Muscle of leg (tissue), 11 donors: ENCODE results near the gene ZBTB20. TPM values are rescaled to one million over a fixed set of nuclear protein-coding genes. Genes with fewer than 3 reads are reported as not detected.

Source experiments
- DNase-seq: peaks from one replicate; pipeline ENCODE4 v3.0.0; 2013
- H3K27ac ChIP-seq: one replicate; pipeline ENCODE4 v1.5.1; 2013; ENCODE audit warnings: mild to moderate bottlenecking, low read length, control low read depth
- H3K27me3 ChIP-seq: one replicate; pipeline ENCODE4 v1.6.1; 2013; ENCODE audit warnings: low read length; ENCODE audit not compliant: control insufficient read depth, insufficient read depth
- H3K36me3 ChIP-seq: one replicate; pipeline ENCODE4 v1.6.1; 2013; ENCODE audit warnings: low read length; ENCODE audit not compliant: control insufficient read depth, insufficient read depth
- H3K4me1 ChIP-seq: one replicate; pipeline ENCODE4 v1.6.1; 2013; ENCODE audit warnings: low read length; ENCODE audit not compliant: control insufficient read depth, insufficient read depth
- H3K4me3 ChIP-seq: one replicate; pipeline ENCODE4 v1.5.1; 2013; ENCODE audit warnings: low read length, control low read depth
- H3K9me3 ChIP-seq: replicated peaks from 2 replicates; pipeline ENCODE4 v1.6.1; 2013; ENCODE audit warnings: low read depth, low read length; ENCODE audit not compliant: control insufficient read depth
- WGBS: methylation state at CpG from one replicate; pipeline ENCODE4 v1.1.5; 2013; ENCODE audit warnings: missing lambda C conversion rate; ENCODE audit not compliant: insufficient coverage; 5-methylcytosine and 5-hydroxymethylcytosine counted together
- polyA plus RNA-seq, 8 donors: library from polyadenylated mRNA; unstranded; fragments of 120-200 nt; gene quantifications; one replicate each; pipeline versions ENCODE4 v1.2.1 to v1.2.3, GENCODE V29; 2013; ENCODE audit warnings: inconsistent platforms in 1 of 8, low replicate concordance in 1 of 8; ENCODE audit not compliant: insufficient read length in 8 of 8, insufficient read depth in 1 of 8
- total RNA-seq: library from RNA; stranded (reverse); fragments of 120-200 nt; gene quantifications from one replicate; pipeline ENCODE4 v1.2.4, GENCODE V29; 2013

The ZBTB20 gene
- total and polyA plus RNA-seq, 9 donors: 1.0 to 16.6 (median 2.8) TPM

GRCh38 chr3:114841515-114841914, 305.6 kb downstream of the ZBTB20 start:
- no peak for DNase-seq
- H3K9me3 ChIP-seq: no peaks in the 10 kb centered on the region
- no peaks in the 10 kb centered on the region for H3K4me1 ChIP-seq
- no peaks in the 10 kb centered on the region for H3K36me3 ChIP-seq
- H3K27me3 ChIP-seq: no peaks in the 10 kb centered on the region
- H3K27ac ChIP-seq: no peak overlapping the region
- no peak overlapping the region for H3K4me3 ChIP-seq
- 88% methylated on average over 1 of the region's 1 CpG for WGBS

DNA sequence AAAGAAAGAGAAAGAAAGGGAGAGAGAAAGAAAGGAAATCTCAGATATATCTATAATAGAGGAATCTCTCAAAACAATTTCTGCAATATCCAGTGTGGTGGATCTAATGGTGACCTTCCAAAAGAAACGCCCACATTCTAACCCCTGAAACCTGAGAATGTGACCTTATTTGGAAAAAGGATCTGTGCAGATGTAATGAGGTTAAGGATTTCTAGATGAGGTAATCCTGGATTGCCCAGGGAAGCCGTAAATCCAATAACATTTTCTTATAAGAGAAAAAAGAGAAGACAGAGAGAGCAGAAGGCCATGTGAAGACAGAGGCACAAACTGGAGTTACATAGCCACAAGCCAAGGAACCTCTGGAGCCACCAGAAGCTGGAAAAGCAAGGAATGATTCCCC, 307.6 kb downstream of the ZBTB20 start:
- Histone ChIP-seq H3K9me3 (no peaks in the 10 kb centered on the region), H3K4me3 (no peak overlapping the region), H3K4me1 (no peaks in the 10 kb centered on the region), H3K27ac (no peak overlapping the region), H3K27me3 (no peaks in the 10 kb centered on the region), H3K36me3 (no peaks in the 10 kb centered on the region)
- peak; percentile 14 for DNase-seq
- no CpG with 5 or more reads among the region's 2 CpGs for WGBS

GRCh38 chr3:114838025-114838424, 309.1 kb downstream of the ZBTB20 start:
- no peaks in the 10 kb centered on the region for H3K27me3 ChIP-seq
- no CpG with 5 or more reads among the region's 2 CpGs for WGBS

GRCh38 chr3:114834175-114834940, 312.7 kb downstream of the ZBTB20 start:
- Histone ChIP-seq H3K27ac (no peak overlapping the region), H3K9me3 (no peaks in the 10 kb centered on the region), H3K36me3 (no peaks in the 10 kb centered on the region), H3K4me1 (no peaks in the 10 kb centered on the region), H3K27me3 (no peaks in the 10 kb centered on the region), H3K4me3 (no peak overlapping the region)
- DNase-seq: no peak
- WGBS: no CpG with 5 or more reads among the region's 7 CpGs

More at GRCh38 chr3:114838025-114838424, 309.1 kb downstream of the ZBTB20 start:
- H3K4me3 ChIP-seq: no peak overlapping the region
- H3K36me3 ChIP-seq: no peaks in the 10 kb centered on the region
- H3K27ac ChIP-seq: no peak overlapping the region
- no peak for DNase-seq
- H3K4me1 ChIP-seq: no peaks in the 10 kb centered on the region
- no peaks in the 10 kb centered on the region for H3K9me3 ChIP-seq

DNA sequence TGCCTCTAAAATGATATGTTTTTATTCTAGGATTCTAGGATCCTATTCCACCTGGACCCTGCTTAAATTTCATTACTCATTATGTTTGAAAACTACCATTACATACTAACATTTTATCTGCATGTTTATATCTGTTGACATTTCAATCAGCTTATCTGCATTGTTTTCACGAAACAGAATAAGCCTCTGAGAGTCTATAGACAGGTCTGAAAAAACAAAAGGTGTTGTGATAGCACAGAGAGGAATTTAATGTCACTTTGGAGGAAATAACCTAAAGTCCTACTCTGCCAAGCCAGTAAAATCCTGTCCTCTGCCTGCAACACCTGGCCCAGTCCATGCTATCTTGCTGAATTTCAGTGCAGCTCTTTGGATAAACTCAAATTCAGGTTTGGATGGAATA, 315.2 kb downstream of the ZBTB20 start:
- Histone ChIP-seq H3K36me3 (no peaks in the 10 kb centered on the region), H3K4me3 (no peak overlapping the region), H3K27ac (no peak overlapping the region), H3K4me1 (no peaks in the 10 kb centered on the region), H3K9me3 (no peaks in the 10 kb centered on the region), H3K27me3 (no peaks in the 10 kb centered on the region)
- no CpG with 5 or more reads among the region's 1 CpG for WGBS
- no peak for DNase-seq

GRCh38 chr3:114830652-114831051, 316.4 kb downstream of the ZBTB20 start:
- WGBS: 80% methylated on average over 2 of the region's 4 CpGs
- Histone ChIP-seq H3K36me3 (no peaks in the 10 kb centered on the region), H3K27me3 (no peaks in the 10 kb centered on the region), H3K4me3 (no peak overlapping the region), H3K9me3 (no peaks in the 10 kb centered on the region), H3K4me1 (no peaks in the 10 kb centered on the region), H3K27ac (no peak overlapping the region)
- DNase-seq: no peak

DNA sequence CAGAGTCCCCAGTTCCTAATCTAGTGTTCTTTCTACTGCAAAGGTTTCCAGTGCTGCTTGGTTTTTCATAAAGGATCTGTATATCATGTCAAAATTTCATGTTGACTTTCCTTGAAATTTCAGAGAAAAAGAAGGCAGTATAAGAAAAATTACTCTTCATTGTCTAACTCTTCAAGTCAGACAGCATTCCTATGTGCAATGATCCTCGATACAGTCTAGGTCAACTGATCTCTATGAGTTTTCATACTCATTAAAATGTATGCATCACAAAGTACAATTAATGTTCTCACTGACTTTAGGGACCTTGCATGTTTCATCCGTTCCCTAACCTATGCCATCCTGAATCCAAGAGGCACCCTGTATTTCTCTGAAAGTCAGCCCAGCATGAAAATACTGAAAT, 317.3 kb downstream of the ZBTB20 start:
- H3K27me3 ChIP-seq: no peaks in the 10 kb centered on the region
- no peak overlapping the region for H3K4me3 ChIP-seq
- no peaks in the 10 kb centered on the region for H3K4me1 ChIP-seq
- 89% methylated on average over 1 of the region's 2 CpGs for WGBS
- no peaks in the 10 kb centered on the region for H3K9me3 ChIP-seq
- H3K36me3 ChIP-seq: no peaks in the 10 kb centered on the region
- no peak for DNase-seq
- no peak overlapping the region for H3K27ac ChIP-seq

GRCh38 chr3:114827495-114827894, 319.6 kb downstream of the ZBTB20 start:
- Histone ChIP-seq H3K9me3 (no peaks in the 10 kb centered on the region), H3K36me3 (no peaks in the 10 kb centered on the region), H3K27ac (no peak overlapping the region), H3K4me1 (no peaks in the 10 kb centered on the region), H3K4me3 (no peak overlapping the region), H3K27me3 (no peaks in the 10 kb centered on the region)
- DNase-seq: peak; percentile 45
- WGBS: no CpG with 5 or more reads among the region's 1 CpG

DNA sequence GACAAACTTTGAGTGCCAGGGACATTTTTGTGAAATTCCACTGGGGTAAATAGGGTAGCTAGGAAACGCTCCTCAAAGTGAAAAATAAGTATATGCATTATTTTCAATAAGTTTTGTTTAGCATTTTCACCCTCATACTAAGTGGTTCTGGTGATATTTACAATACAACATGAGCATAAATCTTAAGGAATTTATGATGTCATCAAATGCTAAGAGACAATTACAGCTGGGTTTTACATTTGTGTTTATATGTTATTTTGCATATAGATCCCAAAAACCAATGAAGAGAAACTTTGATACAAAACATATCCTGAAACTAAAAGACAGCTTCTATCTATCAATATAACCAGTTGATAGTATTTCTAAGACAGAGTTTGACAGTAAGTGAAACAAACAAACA, 323.1 kb downstream of the ZBTB20 start:
- Histone ChIP-seq H3K4me3 (no peak overlapping the region), H3K36me3 (no peaks in the 10 kb centered on the region), H3K4me1 (no peaks in the 10 kb centered on the region), H3K9me3 (no peaks in the 10 kb centered on the region), H3K27ac (no peak overlapping the region), H3K27me3 (no peaks in the 10 kb centered on the region)
- WGBS: no CpG with 5 or more reads among the region's 1 CpG
- DNase-seq: no peak

- H3K27ac ChIP-seq: no peak overlapping the region
- no peaks in the 10 kb centered on the region for H3K27me3 ChIP-seq
- no peaks in the 10 kb centered on the region for H3K36me3 ChIP-seq
- H3K9me3 ChIP-seq: no peaks in the 10 kb centered on the region
- DNase-seq: no peak
- H3K4me3 ChIP-seq: no peak overlapping the region
- no peaks in the 10 kb centered on the region for H3K4me1 ChIP-seq
Observed at GRCh38 chr3:114823061-114823460, 324.0 kb downstream of the ZBTB20 start.

DNA sequence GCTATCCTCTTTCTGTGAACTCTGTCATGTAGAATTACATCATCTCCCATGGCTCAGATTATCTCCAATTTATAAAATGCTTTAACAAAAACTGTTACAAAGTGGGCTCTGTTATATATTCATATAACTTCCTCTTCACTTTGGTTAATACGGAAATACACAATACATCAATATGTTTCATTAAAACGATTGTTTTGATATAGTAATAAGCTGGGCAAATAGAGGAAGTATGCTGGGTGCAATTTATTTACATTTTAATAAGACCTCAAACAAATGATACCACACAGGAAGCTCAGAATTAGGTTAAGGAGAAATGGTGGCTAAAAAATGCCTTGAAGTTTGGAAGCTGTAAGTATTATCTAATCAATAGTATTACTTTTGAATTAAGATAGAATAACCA, 331.0 kb downstream of the ZBTB20 start:
- Histone ChIP-seq H3K9me3 (no peaks in the 10 kb centered on the region), H3K4me3 (no peak overlapping the region), H3K36me3 (no peaks in the 10 kb centered on the region), H3K27me3 (no peaks in the 10 kb centered on the region), H3K4me1 (no peaks in the 10 kb centered on the region), H3K27ac (no peak overlapping the region)
- no peak for DNase-seq
- WGBS: no CpG with 5 or more reads among the region's 2 CpGs
